ENCODE results near the gene ZCCHC7.

DNA sequence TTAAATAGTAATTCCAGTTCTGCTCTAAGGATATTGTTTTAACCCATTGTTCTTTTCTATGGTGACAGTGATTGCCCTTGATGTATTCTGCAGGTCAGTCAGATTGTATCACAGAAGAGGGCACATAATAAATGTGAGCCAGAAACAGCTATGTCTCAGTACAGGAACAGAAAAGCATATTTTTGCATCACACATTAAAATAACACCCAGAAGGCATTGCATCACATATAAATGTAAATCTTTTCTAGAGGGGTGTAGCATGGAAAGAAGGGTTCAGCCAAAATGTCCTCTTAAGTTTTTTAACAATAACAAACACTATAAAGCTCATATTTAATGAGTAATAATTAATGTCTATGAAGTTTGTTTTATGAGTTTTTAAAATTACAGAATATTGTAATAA lies 30.0 kb downstream of the ZCCHC7 start:
- no peak for TF ChIP-seq LARP7 (IDR thresholded peaks at IDR 0.05)
- TF ChIP-seq, protein P1, sequence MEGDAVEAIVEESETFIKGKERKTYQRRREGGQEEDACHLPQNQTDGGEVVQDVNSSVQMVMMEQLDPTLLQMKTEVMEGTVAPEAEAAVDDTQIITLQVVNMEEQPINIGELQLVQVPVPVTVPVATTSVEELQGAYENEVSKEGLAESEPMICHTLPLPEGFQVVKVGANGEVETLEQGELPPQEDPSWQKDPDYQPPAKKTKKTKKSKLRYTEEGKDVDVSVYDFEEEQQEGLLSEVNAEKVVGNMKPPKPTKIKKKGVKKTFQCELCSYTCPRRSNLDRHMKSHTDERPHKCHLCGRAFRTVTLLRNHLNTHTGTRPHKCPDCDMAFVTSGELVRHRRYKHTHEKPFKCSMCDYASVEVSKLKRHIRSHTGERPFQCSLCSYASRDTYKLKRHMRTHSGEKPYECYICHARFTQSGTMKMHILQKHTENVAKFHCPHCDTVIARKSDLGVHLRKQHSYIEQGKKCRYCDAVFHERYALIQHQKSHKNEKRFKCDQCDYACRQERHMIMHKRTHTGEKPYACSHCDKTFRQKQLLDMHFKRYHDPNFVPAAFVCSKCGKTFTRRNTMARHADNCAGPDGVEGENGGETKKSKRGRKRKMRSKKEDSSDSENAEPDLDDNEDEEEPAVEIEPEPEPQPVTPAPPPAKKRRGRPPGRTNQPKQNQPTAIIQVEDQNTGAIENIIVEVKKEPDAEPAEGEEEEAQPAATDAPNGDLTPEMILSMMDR (IDR thresholded peaks at IDR 0.05 in 2 of 3, conservative IDR thresholded peaks at IDR 0.05 in 1 of 3; ENCODE audit: control insufficient read depth in 2 of 3, extremely low read depth in 1 of 3, insufficient read depth in 1 of 3, low read depth in 3 of 3, low read length in 3 of 3), result no peak
- TF ChIP-seq, protein P2, sequence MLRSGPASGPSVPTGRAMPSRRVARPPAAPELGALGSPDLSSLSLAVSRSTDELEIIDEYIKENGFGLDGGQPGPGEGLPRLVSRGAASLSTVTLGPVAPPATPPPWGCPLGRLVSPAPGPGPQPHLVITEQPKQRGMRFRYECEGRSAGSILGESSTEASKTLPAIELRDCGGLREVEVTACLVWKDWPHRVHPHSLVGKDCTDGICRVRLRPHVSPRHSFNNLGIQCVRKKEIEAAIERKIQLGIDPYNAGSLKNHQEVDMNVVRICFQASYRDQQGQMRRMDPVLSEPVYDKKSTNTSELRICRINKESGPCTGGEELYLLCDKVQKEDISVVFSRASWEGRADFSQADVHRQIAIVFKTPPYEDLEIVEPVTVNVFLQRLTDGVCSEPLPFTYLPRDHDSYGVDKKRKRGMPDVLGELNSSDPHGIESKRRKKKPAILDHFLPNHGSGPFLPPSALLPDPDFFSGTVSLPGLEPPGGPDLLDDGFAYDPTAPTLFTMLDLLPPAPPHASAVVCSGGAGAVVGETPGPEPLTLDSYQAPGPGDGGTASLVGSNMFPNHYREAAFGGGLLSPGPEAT (IDR thresholded peaks at IDR 0.05; ENCODE audit: low read depth), result no peak
- TF ChIP-seq SUZ12 (IDR thresholded peaks at IDR 0.05; ENCODE audit: unreplicated experiment), result no peak
- TF ChIP-seq, protein P3, sequence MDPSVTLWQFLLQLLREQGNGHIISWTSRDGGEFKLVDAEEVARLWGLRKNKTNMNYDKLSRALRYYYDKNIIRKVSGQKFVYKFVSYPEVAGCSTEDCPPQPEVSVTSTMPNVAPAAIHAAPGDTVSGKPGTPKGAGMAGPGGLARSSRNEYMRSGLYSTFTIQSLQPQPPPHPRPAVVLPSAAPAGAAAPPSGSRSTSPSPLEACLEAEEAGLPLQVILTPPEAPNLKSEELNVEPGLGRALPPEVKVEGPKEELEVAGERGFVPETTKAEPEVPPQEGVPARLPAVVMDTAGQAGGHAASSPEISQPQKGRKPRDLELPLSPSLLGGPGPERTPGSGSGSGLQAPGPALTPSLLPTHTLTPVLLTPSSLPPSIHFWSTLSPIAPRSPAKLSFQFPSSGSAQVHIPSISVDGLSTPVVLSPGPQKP (IDR thresholded peaks at IDR 0.05; ENCODE audit: low read depth, low read length), result no peak

Measured in GM12878 (cell line).